CD1c-positive myeloid dendritic cell (primary cell): ENCODE data around the gene SV2C.

Source experiments
- DNase-seq: peaks from one replicate; pipeline ENCODE4 v3.0.0-alpha.2; 2016; ENCODE audit errors: extremely low spot score

The SV2C gene

DNA sequence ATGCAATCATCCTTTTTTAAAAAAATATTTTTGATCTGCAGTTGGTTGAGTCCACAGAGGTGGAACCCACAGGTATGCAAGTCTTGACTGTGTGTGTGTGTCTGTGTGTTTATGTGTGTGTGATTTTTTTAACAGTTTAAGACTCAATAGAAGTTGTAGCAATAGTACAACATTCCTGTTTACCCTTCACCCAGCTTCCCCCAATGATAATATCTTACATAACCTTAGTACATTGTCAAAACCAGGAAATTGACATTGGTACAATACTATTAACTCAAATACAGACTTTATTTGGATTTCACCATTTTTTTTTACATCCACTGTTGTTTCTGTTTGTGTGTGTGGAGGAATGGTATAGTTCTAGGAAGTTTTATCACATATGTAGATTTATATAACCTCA is 81.8 kb downstream of the SV2C start:
- DNase-seq: no peak

DNA sequence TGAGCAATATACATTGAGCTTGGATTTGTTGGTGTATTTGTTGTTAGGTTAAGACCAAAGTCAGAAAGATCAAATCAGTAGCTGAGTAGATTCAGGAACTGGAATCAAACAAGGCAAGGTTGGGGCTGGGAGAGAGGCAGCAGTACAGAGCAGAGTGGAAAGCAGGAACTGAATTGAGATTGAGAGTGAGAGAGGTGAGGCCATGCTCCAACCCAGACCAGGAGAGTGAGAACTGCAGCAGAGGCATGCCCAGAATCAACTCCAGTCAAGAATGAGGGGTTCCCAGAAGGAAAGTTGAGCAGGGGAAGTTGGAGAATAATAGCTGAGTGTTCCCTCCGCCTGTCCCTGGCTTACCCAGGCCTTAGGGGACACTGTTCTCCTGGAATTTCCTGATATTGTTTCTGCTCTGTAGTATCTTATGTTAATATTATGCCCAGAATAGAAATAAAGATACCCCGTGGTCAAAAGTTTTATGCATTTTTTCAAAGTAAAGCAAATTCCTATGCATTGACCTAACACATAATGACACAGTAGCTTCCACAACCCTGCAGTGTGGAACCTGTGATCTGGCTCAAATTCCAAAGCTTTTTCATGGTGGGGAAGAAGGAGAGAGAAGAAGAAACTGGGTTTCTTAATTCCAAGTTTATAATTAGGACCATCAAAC is 82.7 kb downstream of the SV2C start:
- DNase-seq: no peak

DNA sequence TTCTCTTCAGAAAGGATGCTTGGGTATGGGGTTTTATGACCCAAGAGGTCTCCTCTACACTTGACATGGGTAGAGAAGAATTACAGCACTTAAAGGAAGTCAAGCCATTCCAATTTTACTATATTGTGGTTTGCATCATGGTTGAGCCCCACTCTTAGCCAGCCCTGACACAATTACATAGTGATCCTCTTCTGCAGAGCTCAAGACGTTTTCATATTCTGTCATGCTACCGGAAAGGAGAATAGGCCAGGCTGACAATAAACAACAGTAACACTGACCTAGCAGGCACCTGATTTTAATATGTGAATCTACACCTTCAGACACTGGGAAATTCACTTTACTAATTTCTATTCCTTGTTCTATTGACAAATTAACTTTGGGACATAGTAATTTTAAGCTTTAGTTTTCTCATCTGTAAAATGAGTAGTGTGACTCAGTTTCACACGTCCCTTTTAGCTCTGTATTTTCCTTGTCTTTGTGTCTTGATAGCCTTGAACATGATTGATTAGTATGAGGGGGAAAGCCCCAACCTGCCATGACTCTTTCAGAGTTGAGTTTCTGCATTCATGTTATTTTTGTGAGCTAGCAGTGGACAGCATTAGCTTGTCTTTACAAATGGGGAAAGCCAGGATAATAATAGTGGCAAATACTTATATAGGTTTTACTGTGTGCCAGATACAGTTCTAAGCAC is 83.8 kb downstream of the SV2C start:
- no peak for DNase-seq

DNA sequence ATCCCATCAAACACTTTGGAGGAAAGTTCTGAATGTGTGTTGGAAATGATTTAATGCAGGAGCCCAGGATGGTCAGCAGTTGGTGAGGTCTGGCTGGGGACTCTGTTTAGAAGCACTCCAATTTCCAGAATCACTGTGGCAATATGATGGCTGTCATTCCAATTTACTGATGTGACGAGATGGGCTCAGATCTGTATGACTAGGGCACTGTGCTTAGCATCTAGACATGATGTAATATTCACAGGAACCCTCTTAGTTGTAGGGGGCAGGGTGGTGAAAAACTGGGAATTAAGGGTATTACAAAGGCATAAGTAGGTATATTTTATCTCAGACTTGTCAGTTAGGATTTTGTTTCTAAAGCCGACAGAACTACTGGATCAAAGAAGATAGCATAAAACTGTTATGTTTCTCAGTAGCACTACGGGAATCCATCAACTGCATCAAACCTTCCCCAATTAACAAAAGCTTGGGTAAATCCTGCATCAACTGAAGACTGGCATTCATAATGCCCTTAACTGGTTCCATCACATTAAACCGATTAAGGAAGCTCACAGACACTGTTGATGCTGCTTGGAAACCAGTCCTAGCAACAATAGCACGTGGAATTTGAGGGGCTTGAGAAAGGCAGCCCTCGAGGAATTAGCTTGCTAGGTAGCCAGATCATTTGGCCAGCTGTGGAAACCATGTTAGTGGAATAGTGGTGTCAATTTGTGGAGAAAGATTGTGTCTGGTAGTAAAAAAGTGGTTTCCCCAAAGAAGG is 86.1 kb downstream of the SV2C start:
- DNase-seq: no peak

GRCh38 chr5:76174101-76174500 is 90.9 kb downstream of the SV2C start:
- DNase-seq: no peak

DNA sequence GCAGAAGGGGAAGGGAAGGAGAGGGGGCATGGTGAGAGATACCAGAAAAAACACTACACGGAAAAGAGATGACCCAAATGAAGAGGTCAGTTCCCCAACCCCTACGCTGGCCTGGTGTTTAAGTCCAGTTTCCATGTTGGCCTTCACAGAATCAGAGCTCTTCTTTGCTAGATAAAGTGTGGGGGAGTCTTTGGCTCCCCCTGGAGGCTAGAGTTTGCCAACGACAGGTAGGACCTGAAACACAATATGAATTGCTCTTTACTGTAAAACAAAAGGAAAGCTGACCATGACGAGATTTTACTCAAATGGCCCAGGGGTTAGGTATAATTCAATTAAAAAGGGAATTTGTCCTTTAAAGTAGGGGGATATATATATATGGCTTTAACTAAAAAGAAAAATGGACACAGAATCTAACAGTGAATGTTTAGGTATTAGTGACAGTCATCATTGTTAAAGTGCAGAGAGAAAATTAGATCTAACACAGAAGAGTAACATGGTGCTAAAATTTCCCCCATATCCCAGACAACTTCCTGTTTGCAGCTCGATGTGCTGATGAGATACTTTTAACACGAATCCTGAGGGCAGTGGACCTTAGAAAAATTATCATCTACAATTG is 92.0 kb downstream of the SV2C start:
- peak; percentile 46 for DNase-seq

GRCh38 chr5:76175821-76176403 is 92.7 kb downstream of the SV2C start:
- peak; percentile 41 for DNase-seq

- DNase-seq: no peak
These were observed 94.8 kb downstream of the SV2C start for GRCh38 chr5:76177978-76178377.

GRCh38 chr5:76178913-76179312 is 95.7 kb downstream of the SV2C start:
- DNase-seq: no peak

- peak; percentile 51 for DNase-seq
These were observed 97.9 kb downstream of the SV2C start for GRCh38 chr5:76180814-76181805.

DNA sequence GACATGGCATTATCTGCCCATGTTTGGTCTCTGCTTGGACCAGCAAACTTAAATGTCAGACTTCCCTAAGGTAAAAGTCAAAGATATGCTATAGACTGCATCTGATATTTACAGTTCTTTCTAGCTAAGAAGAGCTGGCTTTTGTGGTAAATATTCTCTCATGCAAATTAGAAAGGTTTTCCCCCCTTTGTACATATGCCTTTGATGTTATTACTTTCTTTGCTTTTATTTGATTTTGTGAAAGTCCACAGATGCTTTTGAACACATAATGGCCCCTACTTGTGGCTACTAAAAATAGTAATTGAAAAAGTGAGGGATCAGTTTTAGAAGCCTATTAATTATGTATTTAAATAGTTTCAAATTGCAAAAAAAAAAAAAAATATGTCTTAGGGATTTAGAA is 104.2 kb downstream of the SV2C start:
- no peak for DNase-seq

- no peak for DNase-seq
These were observed 107.2 kb downstream of the SV2C start for GRCh38 chr5:76190356-76190755.

- DNase-seq: no peak
These were observed 109.7 kb downstream of the SV2C start for GRCh38 chr5:76192837-76193236.

- no peak for DNase-seq
These were observed 110.5 kb downstream of the SV2C start for GRCh38 chr5:76193635-76194034.

DNA sequence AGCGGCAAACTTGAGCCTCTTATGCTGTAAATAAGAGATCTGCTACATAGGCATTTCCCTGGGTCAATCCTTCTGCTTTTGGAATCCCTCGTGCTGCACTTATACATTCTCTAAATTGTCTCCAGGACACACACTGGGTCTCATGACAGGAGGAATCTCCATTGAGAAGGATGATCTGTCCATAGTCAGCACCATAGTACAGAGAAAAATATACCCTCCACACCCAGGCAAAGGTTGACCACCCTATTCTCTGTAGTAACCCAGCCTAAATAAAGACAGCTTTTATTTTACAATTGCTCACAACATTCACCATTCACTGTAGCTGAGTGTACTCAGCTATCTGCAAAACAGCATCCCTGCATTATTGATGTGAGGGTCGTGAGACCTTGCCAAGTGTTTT is 111.2 kb downstream of the SV2C start:
- DNase-seq: no peak

- DNase-seq: no peak
These were observed 113.3 kb downstream of the SV2C start for GRCh38 chr5:76196457-76196856.

DNA sequence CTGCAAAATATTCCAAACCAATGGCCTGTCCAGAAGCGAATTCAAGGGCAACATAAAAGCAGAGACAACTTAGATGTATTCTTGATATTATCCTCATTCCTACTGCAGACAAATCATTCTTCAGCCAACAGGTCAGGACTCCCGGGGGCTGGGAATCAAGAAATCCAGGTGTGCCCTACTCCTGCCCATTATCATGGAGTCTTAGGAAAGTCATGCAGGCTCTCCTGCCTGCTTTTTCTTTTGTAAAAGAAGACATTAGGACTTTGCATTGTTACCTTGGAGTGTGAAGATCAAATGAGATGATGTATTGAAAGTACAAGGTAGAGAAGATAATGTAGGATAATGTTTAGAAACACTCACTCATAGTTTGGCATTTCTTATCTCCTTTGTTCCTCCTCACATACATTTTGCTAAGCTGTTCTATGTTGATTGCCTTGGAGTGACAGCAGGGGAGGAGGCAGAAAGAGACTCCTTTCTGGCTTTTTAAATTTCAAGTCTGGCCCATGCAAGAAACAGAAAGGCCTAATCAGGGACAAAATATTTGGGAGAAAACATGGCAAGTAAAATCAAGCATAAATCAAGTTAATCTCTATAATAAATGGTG is 113.8 kb downstream of the SV2C start:
- DNase-seq: no peak

GRCh38 chr5:76197726-76198125 is 114.5 kb downstream of the SV2C start:
- no peak for DNase-seq

GRCh38 chr5:76199336-76200318 is 116.4 kb downstream of the SV2C start:
- peak; percentile 51 for DNase-seq
